HG03469 (cell line): ENCODE results near the gene BSDC1.

Experiments used
- ATAC-seq: cut with Tn5 transposase; IDR thresholded peaks from one replicate; pipeline ENCODE4 v1.9.1; 2021; ENCODE audit warnings: mild to moderate bottlenecking, moderate library complexity, moderate number of reproducible peaks; ENCODE audit not compliant: unreplicated experiment

Gene BSDC1

DNA sequence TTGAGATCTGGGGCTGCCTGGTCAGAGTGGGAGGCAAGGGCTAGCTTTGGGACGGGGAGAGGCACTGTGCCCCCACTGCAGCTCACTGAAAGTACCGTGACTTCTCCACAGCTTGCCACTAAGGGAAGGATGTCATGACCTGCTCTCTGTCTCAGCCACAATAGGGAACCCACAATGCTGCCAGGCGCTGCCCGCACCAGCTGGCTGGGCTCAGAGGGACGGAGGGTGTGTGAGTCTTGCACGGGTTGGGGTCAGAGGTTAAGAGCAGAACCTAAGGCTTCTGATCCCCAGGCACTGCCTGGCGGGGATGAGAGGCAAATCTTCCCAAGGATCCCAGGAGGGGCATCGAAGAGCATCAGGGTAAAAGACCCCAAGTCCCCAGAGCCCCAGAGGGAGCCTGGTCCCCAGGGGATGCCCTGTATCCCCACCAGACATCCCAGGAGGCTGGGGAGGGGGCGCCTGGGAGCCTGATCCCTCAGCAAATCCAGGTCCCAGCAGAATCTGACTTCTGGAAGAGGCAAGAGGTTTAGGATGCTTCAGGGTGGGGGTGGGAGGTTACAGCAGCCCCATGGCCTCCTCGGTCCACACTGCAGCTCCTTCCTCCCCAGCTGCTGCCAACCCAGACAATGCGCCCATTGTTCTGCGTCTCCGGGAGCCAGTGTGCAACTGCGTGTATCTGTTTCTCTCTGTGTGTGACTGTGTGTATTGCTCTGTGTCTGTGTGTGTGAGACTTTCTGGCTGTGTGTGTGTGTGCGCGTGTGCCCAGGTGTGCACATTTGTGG is 56.2 kb downstream of the BSDC1 start:
- ATAC-seq, result no peak

DNA sequence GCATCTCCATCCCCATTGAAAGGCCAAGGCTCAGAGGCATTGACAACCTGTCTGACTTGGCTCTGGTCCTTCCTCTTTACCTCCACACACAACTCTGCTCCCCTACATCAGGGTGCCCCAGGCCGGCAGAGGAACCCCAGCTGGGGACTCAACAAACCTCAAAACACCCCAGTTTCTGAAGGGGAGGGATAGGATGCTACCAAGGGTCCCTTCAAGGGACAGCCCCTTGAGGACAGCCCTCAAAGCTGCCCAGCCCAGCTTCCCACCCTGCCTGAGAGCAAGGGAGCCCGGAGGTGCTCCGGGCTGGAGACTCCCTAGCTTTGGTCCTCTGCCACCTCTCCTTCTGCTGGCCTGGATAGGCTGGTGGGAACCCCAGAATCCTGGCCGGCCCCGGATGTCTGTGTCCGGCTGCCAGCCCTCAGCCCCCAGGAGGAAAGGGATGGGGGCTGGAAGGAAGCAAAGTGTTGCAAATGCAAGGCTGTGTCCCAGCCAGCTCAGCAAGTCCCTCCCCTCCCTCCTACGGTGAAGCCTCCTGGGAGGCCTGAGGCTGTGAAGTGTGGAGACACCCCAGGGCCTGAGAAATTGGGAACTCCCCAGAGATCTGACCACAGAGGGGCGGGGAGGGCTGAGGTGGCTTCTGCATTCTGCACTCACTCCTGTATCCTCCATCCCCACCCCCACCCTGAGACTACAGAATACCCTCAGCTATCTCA is 57.1 kb downstream of the BSDC1 start:
- ATAC-seq, result no peak

DNA sequence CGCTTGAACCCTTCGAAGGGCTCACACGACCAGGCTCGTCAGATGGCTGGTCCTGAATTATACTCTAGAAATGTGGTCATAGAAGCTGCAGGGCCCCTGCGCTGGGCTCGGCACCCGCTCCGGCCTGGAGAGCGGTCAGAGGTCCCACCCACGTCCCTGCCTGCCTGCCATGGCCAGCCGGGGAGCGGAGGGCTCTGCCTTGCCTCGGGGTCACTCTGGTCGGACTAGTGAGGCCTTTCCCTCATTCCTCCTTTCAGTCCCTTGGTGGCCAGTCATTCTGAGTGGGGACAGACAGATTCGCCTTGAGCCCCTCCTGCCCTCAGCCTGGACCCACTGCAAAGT is 57.7 kb downstream of the BSDC1 start:
- no peak for ATAC-seq

DNA sequence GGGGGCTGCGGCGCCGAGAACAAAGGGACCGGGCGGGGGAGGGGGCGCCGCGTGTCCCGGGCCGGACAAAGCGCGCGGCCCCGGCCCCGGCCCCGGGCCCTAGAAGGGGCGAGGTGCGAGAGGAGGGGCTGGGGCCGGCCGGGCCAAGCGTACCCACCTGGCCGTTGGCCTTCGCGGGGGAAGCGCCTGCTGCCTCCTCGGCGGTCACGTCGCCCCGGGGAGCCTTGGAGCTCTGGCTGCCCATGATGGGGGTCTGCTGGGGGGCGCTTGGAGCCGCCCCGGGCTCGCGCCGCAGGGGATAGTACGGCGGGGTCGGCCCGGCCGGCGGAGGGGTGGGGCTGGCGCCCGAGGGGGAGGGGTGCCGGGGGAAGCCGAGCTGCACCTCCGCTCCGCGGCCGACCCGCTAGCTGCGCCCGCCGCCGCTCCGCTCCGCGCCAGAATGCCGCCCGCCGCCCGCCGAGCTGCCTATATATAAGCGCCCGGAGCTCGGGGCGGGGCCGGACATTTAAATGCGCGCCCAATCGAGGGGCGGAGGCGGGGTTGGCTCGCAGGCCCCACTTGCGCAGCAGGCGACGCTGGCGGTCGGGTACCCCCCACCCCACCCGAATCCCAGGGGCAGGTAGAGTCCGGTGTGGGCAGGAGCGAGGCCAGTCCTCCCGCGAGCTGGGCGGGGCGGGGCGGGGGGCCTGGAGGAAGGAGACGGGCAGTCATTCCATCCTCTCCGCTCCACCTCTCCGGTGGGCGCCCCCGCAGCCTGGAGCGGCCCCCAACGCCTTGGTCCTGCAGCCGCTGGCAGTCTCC is 58.3 kb downstream of the BSDC1 start, which contains the start of gene MARCKSL1:
MARCKSL1 (minus strand) TSS at position 444 of the 801 bp plus-strand sequence; CDS start at position 244, 200 bp downstream.
- ATAC-seq, result no peak

DNA sequence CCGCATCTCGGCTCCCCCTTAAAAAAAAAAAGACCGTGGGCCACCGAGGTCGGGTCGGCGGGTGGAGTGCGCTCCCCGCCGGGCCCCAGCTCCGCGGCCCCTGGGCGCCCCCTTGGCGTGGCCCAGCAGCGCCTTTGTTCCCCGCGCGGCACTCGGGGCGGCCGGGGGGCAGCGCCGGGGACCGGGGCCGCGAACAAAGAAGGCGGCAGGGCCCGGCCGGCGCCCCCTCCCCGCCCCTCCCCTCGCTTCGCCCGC is 58.8 kb downstream of the BSDC1 start:
- ATAC-seq, result no peak

DNA sequence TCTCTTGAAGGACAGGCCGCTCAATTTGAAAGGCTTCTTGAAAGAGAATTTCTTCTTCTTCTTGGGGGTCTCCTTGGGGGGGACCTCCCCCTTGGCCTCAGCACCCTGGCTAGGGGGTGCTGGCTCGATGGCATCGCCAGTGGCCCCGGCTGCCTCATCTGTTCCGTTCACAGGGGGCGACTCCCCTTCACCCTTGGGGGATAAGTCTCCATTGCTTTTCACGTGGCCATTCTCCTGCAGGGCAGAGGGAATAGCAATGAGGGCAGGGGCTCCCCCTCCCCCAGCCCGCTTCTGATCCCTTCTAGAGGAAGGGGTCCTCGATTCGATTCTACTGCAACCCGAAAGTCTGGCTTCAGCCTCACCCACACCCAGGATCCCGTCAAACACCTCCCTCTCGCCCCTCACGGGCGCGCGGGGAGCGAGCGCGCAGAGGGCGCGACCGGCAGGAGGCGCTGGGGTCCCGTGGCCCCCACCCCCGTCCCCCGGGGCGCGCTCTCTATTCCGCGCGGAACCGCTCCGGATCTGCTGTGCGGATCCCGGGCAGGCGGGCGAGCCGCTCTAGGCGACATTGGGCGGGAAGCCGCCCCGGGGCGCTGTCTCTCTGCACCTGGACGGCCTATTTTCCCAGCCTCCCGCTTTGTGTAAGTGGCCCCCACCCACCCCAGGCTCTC is 59.2 kb downstream of the BSDC1 start:
- no peak for ATAC-seq

DNA sequence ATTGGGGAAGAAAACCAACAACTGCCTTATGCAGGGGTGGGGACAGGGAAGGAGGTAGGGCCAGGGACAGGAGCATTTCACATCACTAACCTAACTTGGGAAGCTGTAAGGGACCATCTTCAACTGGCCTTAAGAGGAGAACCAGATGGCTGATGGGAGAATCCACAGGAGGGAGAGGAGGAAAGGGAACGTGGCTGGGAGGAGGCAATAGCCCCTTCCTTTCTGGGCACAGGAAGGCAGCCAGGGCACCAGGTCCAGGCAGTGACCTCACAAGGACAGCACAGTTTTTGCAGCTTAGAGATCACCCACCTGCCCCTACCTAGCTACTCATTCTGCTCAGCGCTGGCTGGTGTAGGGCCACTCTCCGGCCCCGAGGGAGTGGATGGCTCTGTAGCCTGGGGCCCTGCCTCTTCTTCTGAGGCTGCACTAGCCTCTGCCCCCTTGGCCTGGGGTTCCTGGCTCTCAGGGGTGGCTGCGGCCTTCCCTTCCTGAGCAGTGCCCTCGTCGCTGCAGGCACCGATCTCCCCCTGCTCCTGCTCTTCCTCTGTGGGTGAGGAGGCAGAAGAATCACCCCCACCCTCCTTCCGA is 59.9 kb downstream of the BSDC1 start:
- ATAC-seq, result no peak

DNA sequence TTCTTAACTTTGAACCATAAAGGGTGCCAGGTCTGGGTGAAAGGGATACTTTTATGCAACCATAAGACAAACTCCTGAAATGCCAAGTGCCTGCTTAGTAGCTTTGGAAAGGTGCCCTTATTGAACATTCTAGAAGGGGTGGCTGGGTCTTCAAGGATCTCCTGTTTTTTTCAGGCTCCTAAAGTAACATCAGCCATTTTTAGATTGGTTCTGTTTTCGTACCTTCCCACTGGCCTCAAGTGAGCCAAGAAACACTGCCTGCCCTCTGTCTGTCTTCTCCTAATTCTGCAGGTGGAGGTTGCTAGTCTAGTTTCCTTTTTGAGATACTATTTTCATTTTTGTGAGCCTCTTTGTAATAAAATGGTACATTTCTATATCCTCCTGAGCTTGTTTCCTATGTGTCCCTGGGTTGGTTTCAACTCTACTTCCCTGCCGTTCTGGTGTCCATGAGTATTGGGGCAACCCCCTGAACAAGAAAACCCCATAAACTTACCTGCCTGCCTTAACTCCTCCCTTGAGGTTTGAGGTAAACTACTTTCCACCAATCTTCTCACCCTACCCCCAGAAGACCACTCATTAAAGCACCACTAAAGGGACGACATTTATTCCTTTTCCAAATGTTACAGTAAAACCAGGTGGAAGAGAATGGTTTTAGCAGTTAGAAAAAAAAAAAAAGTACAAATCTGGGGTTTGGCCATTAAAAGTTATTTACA is 60.8 kb downstream of the BSDC1 start:
- ATAC-seq, result no peak

DNA sequence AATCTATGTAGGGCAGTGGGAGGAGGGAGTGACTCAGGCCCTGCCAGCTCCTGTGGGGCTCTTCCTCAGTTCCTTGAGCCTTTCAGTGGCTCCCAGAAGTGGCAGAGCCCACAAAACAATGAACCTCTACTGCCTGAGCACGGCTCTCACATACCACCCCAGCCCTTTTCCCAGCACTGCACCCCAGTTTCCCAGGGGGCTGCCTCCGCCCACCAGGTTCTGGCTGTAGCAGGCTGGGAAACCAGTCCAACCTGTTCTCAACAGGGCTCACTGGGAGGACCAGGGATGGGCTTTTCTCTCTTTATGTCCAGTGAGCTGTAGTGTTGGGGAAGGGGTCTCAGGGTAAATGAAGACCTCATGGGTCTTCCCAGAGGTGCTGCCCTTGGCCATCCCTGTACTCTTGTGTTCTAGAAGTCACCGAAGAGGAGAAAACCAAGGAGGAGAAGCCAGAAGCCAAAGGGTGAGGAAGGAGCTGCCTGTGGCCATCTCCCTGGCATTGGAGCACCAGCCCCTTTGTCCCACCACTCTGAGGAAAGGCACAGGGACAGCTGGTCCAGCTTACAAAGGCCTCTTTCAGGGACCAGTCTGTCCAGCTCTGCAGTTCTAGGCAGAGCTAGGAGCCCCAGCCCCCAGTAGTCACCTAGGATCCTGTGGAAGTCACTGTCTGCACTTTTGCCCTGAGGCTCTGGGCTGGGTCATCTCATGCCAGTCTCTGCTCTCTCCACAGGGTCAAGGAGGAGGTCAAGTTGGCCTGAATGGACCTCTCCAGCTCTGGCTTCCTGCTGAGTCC is 61.8 kb downstream of the BSDC1 start:
- ATAC-seq, result no peak

DNA sequence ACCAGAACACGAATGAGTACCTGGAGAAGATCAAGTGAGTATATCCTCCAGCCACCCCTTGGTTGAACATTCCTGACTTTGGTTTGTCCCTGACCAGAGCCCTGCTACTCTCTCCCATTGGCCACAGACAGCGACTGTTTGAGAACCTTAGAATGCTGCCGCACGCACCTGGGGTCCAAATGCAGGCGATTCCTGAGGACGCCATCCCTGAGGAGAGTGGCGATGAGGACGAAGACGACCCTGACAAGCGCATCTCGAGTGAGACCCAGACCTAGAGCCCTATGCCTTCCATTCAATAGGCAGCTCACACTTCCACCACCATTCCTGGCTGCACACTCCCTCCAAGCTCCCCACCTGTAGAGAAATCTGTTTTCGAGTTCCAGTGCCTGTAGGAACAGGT is 62.7 kb downstream of the BSDC1 start:
- ATAC-seq, result no peak

DNA sequence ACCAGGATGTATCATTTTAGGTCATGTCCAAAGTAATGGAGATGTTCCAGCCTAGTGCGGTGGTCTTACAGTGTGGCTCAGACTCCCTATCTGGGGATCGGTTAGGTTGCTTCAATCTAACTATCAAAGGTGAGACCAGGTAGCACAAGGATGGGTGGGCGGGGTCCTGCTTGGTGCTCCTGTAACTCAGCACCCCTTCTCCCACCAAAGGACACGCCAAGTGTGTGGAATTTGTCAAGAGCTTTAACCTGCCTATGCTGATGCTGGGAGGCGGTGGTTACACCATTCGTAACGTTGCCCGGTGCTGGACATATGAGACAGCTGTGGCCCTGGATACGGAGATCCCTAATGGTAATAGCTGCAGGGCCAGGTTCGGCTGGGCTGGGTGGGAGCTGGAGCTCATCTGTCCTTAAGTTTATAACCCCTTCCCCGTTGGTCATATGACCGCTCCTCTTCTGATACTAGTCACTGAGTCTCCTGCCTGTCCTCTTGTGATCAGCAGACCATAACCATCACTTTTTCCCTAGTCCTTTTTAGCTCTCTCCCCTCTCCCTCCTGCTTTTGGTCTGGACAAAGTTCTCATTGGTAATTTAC is 63.6 kb downstream of the BSDC1 start:
- ATAC-seq, result no peak

DNA sequence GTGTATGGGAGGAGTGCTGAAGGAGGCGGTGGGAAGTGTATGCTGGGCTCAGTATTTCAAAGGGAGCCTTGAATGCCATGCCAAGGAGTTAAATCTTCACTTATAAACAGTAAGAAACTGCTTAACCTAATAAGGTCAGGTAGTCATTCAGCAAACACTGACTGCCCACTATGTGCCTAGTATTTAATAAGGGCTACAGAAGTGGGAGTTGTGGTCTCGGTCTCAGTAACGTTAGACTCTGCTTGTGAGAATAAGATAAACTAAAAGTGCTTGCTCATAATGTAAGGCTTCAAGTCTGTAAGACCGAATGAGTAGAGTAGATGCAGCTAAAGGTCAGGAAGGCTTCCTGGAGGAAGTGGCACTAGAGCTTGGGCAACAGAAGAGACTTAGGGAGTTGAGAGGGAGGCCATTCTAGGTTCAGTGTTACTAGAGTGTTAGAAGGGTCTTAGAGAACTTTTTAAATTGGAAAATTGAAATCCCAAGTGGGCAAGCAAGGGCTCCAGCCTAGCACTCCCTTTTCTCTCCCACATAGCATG is 64.2 kb downstream of the BSDC1 start:
- ATAC-seq, result no peak

DNA sequence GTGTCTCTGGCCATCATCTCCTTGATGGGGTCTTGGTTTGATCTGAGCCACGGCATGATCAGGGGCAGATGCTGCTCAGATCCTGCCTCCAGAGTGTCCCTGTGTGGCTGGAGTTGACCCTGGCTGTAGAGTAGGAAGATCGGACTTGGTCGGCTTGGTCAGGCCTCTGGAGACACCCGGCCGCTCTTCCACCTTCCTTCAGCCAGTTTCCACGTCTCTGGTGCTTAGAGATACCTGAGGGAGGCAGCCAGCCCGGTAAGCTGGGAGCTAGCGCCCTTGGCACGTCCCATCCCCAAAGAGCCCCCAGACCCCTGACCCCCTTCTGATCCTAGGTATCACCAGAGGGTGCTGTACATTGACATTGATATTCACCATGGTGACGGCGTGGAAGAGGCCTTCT is 67.0 kb downstream of the BSDC1 start:
- no peak for ATAC-seq

DNA sequence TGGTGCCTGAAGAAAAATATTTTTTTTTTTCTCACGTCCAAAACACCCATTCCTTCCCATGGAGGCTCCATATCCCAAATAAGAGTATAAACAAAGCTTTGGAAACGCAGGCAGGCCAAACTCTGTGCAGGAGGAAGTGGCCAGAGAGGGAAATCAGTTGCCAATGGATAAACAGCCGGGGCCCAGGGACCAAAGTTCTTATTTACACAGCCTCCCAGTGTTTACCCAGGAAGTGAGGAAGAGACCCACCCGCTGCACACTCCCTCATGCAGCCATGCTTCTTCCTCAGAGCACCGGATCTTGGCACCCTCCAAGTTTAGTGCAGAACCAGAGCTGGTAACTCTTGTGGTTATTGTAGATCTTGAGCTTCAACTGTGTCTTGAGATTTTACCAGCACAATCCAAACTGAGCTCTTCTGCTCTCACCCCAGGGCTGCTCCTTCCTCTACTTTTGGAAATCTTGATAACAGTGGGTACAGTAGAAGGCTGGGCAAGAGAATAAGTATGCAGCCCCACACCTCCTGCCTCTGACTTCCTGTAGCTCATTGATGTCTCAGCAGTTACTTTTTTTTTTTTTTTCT is 72.4 kb downstream of the BSDC1 start:
- no peak for ATAC-seq

DNA sequence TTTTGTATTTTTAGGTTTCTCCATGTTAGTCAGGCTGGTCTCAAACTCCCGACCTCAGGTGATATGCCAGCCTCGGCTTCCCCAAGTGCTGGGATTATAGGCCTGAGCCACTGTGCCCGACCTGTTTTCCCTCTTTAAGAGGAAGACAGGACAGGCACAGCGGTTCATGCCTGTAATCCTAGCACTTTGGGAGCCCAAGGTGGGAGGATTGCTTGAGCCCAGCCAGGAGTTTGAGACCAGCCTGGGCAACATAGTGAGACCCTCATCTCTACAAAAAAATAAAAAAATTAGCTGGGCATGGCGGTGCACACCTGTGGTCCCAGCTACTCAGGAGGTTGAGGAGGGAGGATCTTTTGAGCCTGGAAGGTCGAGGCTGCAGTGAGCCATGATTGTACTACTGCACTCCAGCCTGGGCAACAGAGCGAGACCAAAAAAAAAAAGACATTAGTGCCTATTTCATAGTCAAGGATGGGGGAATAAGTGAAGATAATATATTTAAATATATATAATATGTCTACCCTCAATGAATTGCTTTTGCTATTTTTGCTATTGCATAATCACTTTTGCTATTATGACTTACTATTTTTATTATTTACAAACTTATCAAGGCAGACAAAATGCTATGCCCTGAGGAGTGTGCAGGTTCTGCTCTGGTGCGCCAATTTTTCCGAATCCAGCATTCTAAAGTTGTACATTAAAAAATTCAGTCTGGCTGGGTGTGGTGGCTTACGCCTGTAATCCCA is 75.9 kb downstream of the BSDC1 start:
- no peak for ATAC-seq

DNA sequence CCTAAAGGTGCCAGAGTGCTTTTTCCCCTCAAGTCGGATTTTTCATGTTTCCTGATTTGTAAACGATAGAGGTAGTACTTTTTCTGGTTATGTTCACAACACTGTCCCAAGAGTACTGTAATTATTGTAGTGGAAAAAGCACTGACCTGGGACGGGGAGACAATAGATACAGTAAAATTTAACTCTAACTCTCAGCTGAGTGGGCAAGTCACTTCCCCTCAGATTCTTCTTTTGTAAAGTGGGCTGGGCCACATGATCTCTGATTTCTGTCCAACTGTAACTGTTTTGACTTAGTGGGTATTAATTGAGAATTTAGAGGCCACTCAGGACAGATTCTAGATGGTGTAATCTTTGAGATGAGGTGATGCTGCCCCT is 77.4 kb downstream of the BSDC1 start:
- ATAC-seq, result no peak
